ENCODE data around the gene SHROOM3.

The SHROOM3 gene

GRCh38 chr4:76624241-76624681, 189.2 kb downstream of the SHROOM3 start:
- DNase-seq (ENCODE audit: low read depth), result peak; percentile 87

- no peak for DNase-seq (ENCODE audit: low read depth)
These were observed 190.1 kb downstream of the SHROOM3 start for GRCh38 chr4:76624931-76625715.

- no peak for DNase-seq (ENCODE audit: low read depth)
These were observed 191.8 kb downstream of the SHROOM3 start for GRCh38 chr4:76626686-76627465.

- DNase-seq (ENCODE audit: low read depth), result no peak
These were observed 193.2 kb downstream of the SHROOM3 start for GRCh38 chr4:76628251-76628650.

- DNase-seq (ENCODE audit: low read depth), result no peak
These were observed 195.7 kb downstream of the SHROOM3 start for GRCh38 chr4:76630741-76631140.

- DNase-seq (ENCODE audit: low read depth), result peak; percentile 78
These were observed 199.2 kb downstream of the SHROOM3 start for GRCh38 chr4:76634220-76634619.

- DNase-seq (ENCODE audit: low read depth), result no peak
These were observed 202.8 kb downstream of the SHROOM3 start for GRCh38 chr4:76637712-76638361.

GRCh38 chr4:76639288-76639687, 204.3 kb downstream of the SHROOM3 start:
- no peak for DNase-seq (ENCODE audit: low read depth)

- DNase-seq (ENCODE audit: low read depth), result no peak
These were observed 205.4 kb downstream of the SHROOM3 start for GRCh38 chr4:76640353-76640910.

GRCh38 chr4:76641351-76641750, 206.3 kb downstream of the SHROOM3 start:
- DNase-seq (ENCODE audit: low read depth), result no peak

- no peak for DNase-seq (ENCODE audit: low read depth)
These were observed 206.7 kb downstream of the SHROOM3 start for GRCh38 chr4:76641758-76642157.

GRCh38 chr4:76644831-76645485, 209.9 kb downstream of the SHROOM3 start:
- no peak for DNase-seq (ENCODE audit: low read depth)

- DNase-seq (ENCODE audit: low read depth), result no peak
These were observed 214.1 kb downstream of the SHROOM3 start for GRCh38 chr4:76649086-76649485.

- no peak for DNase-seq (ENCODE audit: low read depth)
These were observed 216.6 kb downstream of the SHROOM3 start for GRCh38 chr4:76651616-76652015.

GRCh38 chr4:76652389-76652788, 217.4 kb downstream of the SHROOM3 start:
- DNase-seq (ENCODE audit: low read depth), result no peak

- no peak for DNase-seq (ENCODE audit: low read depth)
These were observed 219.1 kb downstream of the SHROOM3 start for GRCh38 chr4:76654084-76654483.

GRCh38 chr4:76654791-76655190, 219.8 kb downstream of the SHROOM3 start:
- peak; percentile 49 for DNase-seq (ENCODE audit: low read depth)

GRCh38 chr4:76655566-76656479, 220.8 kb downstream of the SHROOM3 start:
- no peak for DNase-seq (ENCODE audit: low read depth)

GRCh38 chr4:76657443-76657842, 222.4 kb downstream of the SHROOM3 start:
- DNase-seq (ENCODE audit: low read depth), result no peak

- peak; percentile 61 for DNase-seq (ENCODE audit: low read depth)
These were observed 223.4 kb downstream of the SHROOM3 start for GRCh38 chr4:76658231-76659102.

Measured in iris pigment epithelial cell (primary cell).